DOHH2 (cell line): ENCODE data around the gene PIN1.
"Not testable (repeated sequence)": the region's sequence is repeated elsewhere in the genome, so short reads cannot be mapped to it uniquely, and the experiment has no call there.

Source experiments
- H3F3A ChIP-seq: fragments of 200-600 bp; sonication (generic), shearing (Covaris generic); 2 replicates; pipeline ENCODE4 v1.6.0; 2016; ENCODE audit warnings: antibody characterized with exemption, mild to moderate bottlenecking; ENCODE audit not compliant: control insufficient read depth, insufficient read depth
- H3K27ac ChIP-seq: fragments of 200-600 bp; sonication (generic); 2 replicates; pipeline ENCODE4 v1.5.1; 2014; ENCODE audit warnings: low read depth, mild to moderate bottlenecking, low read length, moderate library complexity
- H3K27me3 ChIP-seq: fragments of 200-600 bp; sonication (generic); 2 replicates; pipeline ENCODE4 v1.6.1; 2014; ENCODE audit warnings: mild to moderate bottlenecking, low read length, mixed read lengths; ENCODE audit not compliant: control insufficient read depth
- H3K36me3 ChIP-seq: fragments of 200-600 bp; sonication (generic); 2 replicates; pipeline ENCODE4 v1.6.1; 2014; ENCODE audit warnings: mild to moderate bottlenecking, low read length, moderate library complexity, mixed read lengths; ENCODE audit not compliant: control insufficient read depth
- H3K4me1 ChIP-seq: fragments of 200-600 bp; sonication (generic); 2 replicates; pipeline ENCODE4 v1.6.1; 2014; ENCODE audit warnings: mild to moderate bottlenecking, low read length, mixed read lengths; ENCODE audit not compliant: control insufficient read depth
- H3K4me2 ChIP-seq: fragments of 200-600 bp; sonication (generic); 2 replicates; pipeline ENCODE4 v1.6.0; 2014; ENCODE audit warnings: mild to moderate bottlenecking, low read length, moderate library complexity
- H3K4me3 ChIP-seq: fragments of 200-600 bp; sonication (generic); 2 replicates; pipeline ENCODE4 v1.5.1; 2014; ENCODE audit warnings: mild to moderate bottlenecking, low read length, mixed read lengths
- H3K79me2 ChIP-seq: fragments of 200-600 bp; sonication (generic); 2 replicates; pipeline ENCODE4 v1.6.1; 2014; ENCODE audit warnings: mild to moderate bottlenecking, low read length, mixed read lengths; ENCODE audit not compliant: control insufficient read depth
- H3K9me2 ChIP-seq: fragments of 200-600 bp; sonication (generic); replicated peaks from 2 replicates; pipeline ENCODE4 v1.6.1; 2014; ENCODE audit warnings: mild to moderate bottlenecking, low read length, mixed read lengths; ENCODE audit not compliant: control insufficient read depth
- H3K9me3 ChIP-seq: fragments of 200-600 bp; sonication (generic); 2 replicates; pipeline ENCODE4 v1.6.1; 2014; ENCODE audit warnings: antibody characterized with exemption, low read length, mixed read lengths; ENCODE audit not compliant: control insufficient read depth, insufficient read depth
- H4K20me1 ChIP-seq: fragments of 200-600 bp; sonication (generic); 2 replicates; pipeline ENCODE4 v1.6.0; 2014; ENCODE audit warnings: low read depth, mild to moderate bottlenecking, antibody characterized with exemption, low read length, moderate library complexity; ENCODE audit not compliant: control insufficient read depth, insufficient read depth
- CTCF ChIP-seq: fragments of 200-600 bp; sonication (generic); IDR thresholded peaks from one replicate; pipeline ENCODE4 v1.5.1; 2014; ENCODE audit warnings: antibody characterized with exemption, mild to moderate bottlenecking, low read depth, low read length; ENCODE audit not compliant: poor library complexity, severe bottlenecking
- EZH2phosphoT487 ChIP-seq: fragments of 200-600 bp; sonication (generic); IDR thresholded peaks from 2 replicates; pipeline ENCODE4 v1.6.1; 2017; ENCODE audit warnings: borderline replicate concordance, mild to moderate bottlenecking, antibody characterized with exemption, low read length, moderate library complexity, mixed read lengths

The PIN1 gene

GRCh38 chr19:9842834-9843625, 7.9 kb downstream of the PIN1 start:
- Histone ChIP-seq H3K9me3 (no peaks in the 10 kb centered on the region), H3K27ac (no peak overlapping the region), H3K79me2 (peaks cover 13% of the 10 kb centered on the region), H4K20me1 (no peaks in the 10 kb centered on the region), H3K36me3 (peaks cover 84% of the 10 kb centered on the region), H3K4me2 (no peak overlapping the region), H3K27me3 (no peaks in the 10 kb centered on the region), H3K4me1 (no peaks in the 10 kb centered on the region), H3K9me2 (no peaks in the 10 kb centered on the region), H3F3A (no peaks in the 10 kb centered on the region), H3K4me3 (no peak overlapping the region)
- TF ChIP-seq EZH2phosphoT487 = no peak
- TF ChIP-seq CTCF = no peak

- not testable (repeated sequence) for H3K4me1 ChIP-seq, H3F3A ChIP-seq, H3K27me3 ChIP-seq, H3K79me2 ChIP-seq, H4K20me1 ChIP-seq, H3K4me2 ChIP-seq, H3K4me3 ChIP-seq, H3K9me2 ChIP-seq, H3K27ac ChIP-seq, H3K9me3 ChIP-seq
- peaks cover 77% of the 10 kb centered on the region for H3K36me3 ChIP-seq
Observed at GRCh38 chr19:9843626-9844273, 8.6 kb downstream of the PIN1 start.

GRCh38 chr19:9847087-9847671, 12.1 kb downstream of the PIN1 start:
- 0 out of 2 replicates have a peak, but pooled peaks cover 3% of the 10 kb centered on the region for H3K79me2 ChIP-seq
- H3K4me3 ChIP-seq = no peak overlapping the region
- H3K9me3 ChIP-seq = no peaks in the 10 kb centered on the region
- H4K20me1 ChIP-seq = no peaks in the 10 kb centered on the region
- no peak overlapping the region for H3K27ac ChIP-seq
- TF ChIP-seq CTCF (peak; percentile 49), EZH2phosphoT487 (no peak)
- H3K9me2 ChIP-seq = no peaks in the 10 kb centered on the region
- H3K4me1 ChIP-seq = no peaks in the 10 kb centered on the region
- no peaks in the 10 kb centered on the region for H3F3A ChIP-seq
- H3K27me3 ChIP-seq = no peaks in the 10 kb centered on the region
- no peak overlapping the region for H3K4me2 ChIP-seq
- H3K36me3 ChIP-seq = peaks cover 48% of the 10 kb centered on the region

GRCh38 chr19:9848060-9848459, 12.9 kb downstream of the PIN1 start:
- Histone ChIP-seq H3K4me1 (no peaks in the 10 kb centered on the region), H4K20me1 (no peaks in the 10 kb centered on the region), H3K9me2 (no peaks in the 10 kb centered on the region), H3K36me3 (peaks cover 39% of the 10 kb centered on the region), H3K4me3 (no peak overlapping the region), H3K9me3 (no peaks in the 10 kb centered on the region), H3K79me2 (0 out of 2 replicates have a peak, but pooled peaks cover 3% of the 10 kb centered on the region), H3K27me3 (no peaks in the 10 kb centered on the region), H3K27ac (no peak overlapping the region), H3K4me2 (no peak overlapping the region), H3F3A (no peaks in the 10 kb centered on the region)
- peak; percentile 65 for TF ChIP-seq CTCF
- no peak for TF ChIP-seq EZH2phosphoT487
